ENCODE results near the gene PGLYRP1. TPM values are rescaled to one million over a fixed set of nuclear protein-coding genes. Genes with fewer than 3 reads are reported as not detected.

PGLYRP1 gene
- total and polyA plus RNA-seq, 2 of the 13 experiments (the other 11 are each of a cell fraction or from before 2014, with no cell fraction given): not detected

- FAIRE-seq (no peak), DNase-seq (ENCODE audit: low spot score) (no peak), ATAC-seq (no peak)
- no peak overlapping the region for H2AFZ ChIP-seq (ENCODE audit: low read length)
- no TSS peak for BruUV-seq (replicated peaks)
- peaks cover 1 to 16% of the 10 kb centered on the region in 2 experiments; a peak in 4 of 5 replicates for H3K27me3 ChIP-seq (ENCODE audit: control insufficient read depth in 1 of 2, insufficient read depth in 2 of 2, low read length in 2 of 2)
- CTCF ChIA-PET (ENCODE audit: low intra/inter-chr PET ratio, low total read pairs): no interaction called here
- no peak for TF ChIP-seq POLR2A (IDR thresholded peaks at IDR 0.05; ENCODE audit: insufficient read depth in 1 of 2, low read depth in 2 of 2, low read length in 2 of 2)
- TF ChIP-seq ZNF558 (CRISPR knock-in tag; IDR thresholded peaks at IDR 0.05; ENCODE audit: borderline replicate concordance): no peak
- no peak for TF ChIP-seq HOXA9 (CRISPR knock-in tag; IDR thresholded peaks at IDR 0.05; ENCODE audit: borderline replicate concordance)
- no peak for TF ChIP-seq POLR2AphosphoS2 (IDR thresholded peaks at IDR 0.05; ENCODE audit: low read depth, low read length)
- TF ChIP-seq HDAC6 (IDR thresholded peaks at IDR 0.05; ENCODE audit: low read depth, low read length): no peak
- TF ChIP-seq ZNF761 (CRISPR knock-in tag; conservative IDR thresholded peaks at IDR 0.05): no peak
- TF ChIP-seq ZNF205 (CRISPR knock-in tag; IDR thresholded peaks at IDR 0.05): no peak
- no peak for TF ChIP-seq ZGPAT (CRISPR knock-in tag; IDR thresholded peaks at IDR 0.05)
- no peak for TF ChIP-seq MYC (CRISPR knock-in tag; IDR thresholded peaks at IDR 0.05; ENCODE audit: borderline replicate concordance)
- TF ChIP-seq HDAC2 (CRISPR knock-in tag; IDR thresholded peaks at IDR 0.05): no peak
- TF ChIP-seq PRMT3 (CRISPR knock-in tag; IDR thresholded peaks at IDR 0.05; ENCODE audit: borderline replicate concordance, low read depth): no peak
- TF ChIP-seq BORCS8-MEF2B (CRISPR knock-in tag; IDR thresholded peaks at IDR 0.05): no peak
- TF ChIP-seq ZNF615 (CRISPR knock-in tag; IDR thresholded peaks at IDR 0.05; ENCODE audit: borderline replicate concordance): no peak
- TF ChIP-seq RFXANK (CRISPR knock-in tag; IDR thresholded peaks at IDR 0.05): no peak
- intact Hi-C loops (cut with micrococcal nuclease; ENCODE audit: unreplicated experiment): no loop called here
- no peak overlapping the region for H3K9ac ChIP-seq (ENCODE audit: insufficient read depth, low read depth, low read length)
- in situ Hi-C loops (cut with HindIII; ENCODE audit: extremely low pct_ligation_motif_present, low pct_unique_long_range_greater_than_20kb): no loop called here
- no peaks in the 10 kb centered on the region for H3K79me2 ChIP-seq (ENCODE audit: insufficient read depth, low read length)
- H3K36me3 ChIP-seq (replicated peaks in 1 of 2; ENCODE audit: control insufficient read depth in 1 of 2, insufficient read depth in 2 of 2, low read length in 2 of 2): no peaks in the 10 kb centered on the region
- H3K4me3 ChIP-seq (replicated peaks in 1 of 3; ENCODE audit: insufficient read depth in 1 of 3, low read depth in 2 of 3, low read length in 3 of 3): no peak overlapping the region
- no peaks in the 10 kb centered on the region for H4K20me1 ChIP-seq (ENCODE audit: insufficient read depth, low read length)
- 7% methylated on average over 2 of the region's 2 CpGs for WGBS (ENCODE audit: low lambda C conversion rate)
- H3K4me1 ChIP-seq (ENCODE audit: insufficient read depth, low read length): no peaks in the 10 kb centered on the region
- H3K4me2 ChIP-seq (ENCODE audit: low read depth, low read length): no peak overlapping the region
- H3K27ac ChIP-seq (ENCODE audit: extremely low read length, insufficient read depth, low read length): no peak overlapping the region
- H3K9me3 ChIP-seq (ENCODE audit: low read length): no peaks in the 10 kb centered on the region
- POLR2A ChIA-PET: no interaction called here
These were observed 41.5 kb downstream of the PGLYRP1 start for GRCh38 chr19:45981350-45981749.

Data from HepG2 (cell line).